Dermis blood vessel endothelial cell (primary cell): Measurements from ENCODE around the gene REV3L. TPM values are rescaled to one million over a fixed set of nuclear protein-coding genes. Genes with fewer than 3 reads are reported as not detected.
"Not testable (repeated sequence)": the region's sequence is repeated elsewhere in the genome, so short reads cannot be mapped to it uniquely, and the experiment has no call there.

Experiments used
- DNase-seq: peaks from one replicate; pipeline ENCODE4 v3.0.0; 2010
- total RNA-seq: library from RNA; depleted of rRNA; stranded (reverse); fragments of >200 nt; gene quantifications from 2 replicates; pipeline ENCODE4 v1.2.3, GENCODE V29; 2014

Gene REV3L
- total RNA-seq, 1 donor from 2014 or later: 39.5 TPM

GRCh38 chr6:111358454-111358853 lies 124.6 kb downstream of the REV3L start:
- DNase-seq: no peak

GRCh38 chr6:111357705-111358104 lies 125.3 kb downstream of the REV3L start:
- DNase-seq: no peak

GRCh38 chr6:111356551-111356950 lies 126.5 kb downstream of the REV3L start:
- no peak for DNase-seq

- DNase-seq: no peak
These were observed 128.1 kb downstream of the REV3L start for GRCh38 chr6:111354758-111355555.

GRCh38 chr6:111353912-111354462 lies 129.0 kb downstream of the REV3L start:
- DNase-seq: no peak

GRCh38 chr6:111347589-111347988 lies 135.4 kb downstream of the REV3L start:
- DNase-seq: no peak

GRCh38 chr6:111342913-111343312 lies 140.1 kb downstream of the REV3L start:
- no peak for DNase-seq

GRCh38 chr6:111339294-111339693 lies 143.7 kb downstream of the REV3L start:
- no peak for DNase-seq

GRCh38 chr6:111338843-111339242 lies 144.2 kb downstream of the REV3L start:
- no peak for DNase-seq

- DNase-seq: no peak
These were observed 145.2 kb downstream of the REV3L start for GRCh38 chr6:111337829-111338236.

GRCh38 chr6:111329882-111330633 lies 153.0 kb downstream of the REV3L start:
- DNase-seq: no peak

GRCh38 chr6:111326563-111326962 lies 156.5 kb downstream of the REV3L start:
- no peak for DNase-seq

- DNase-seq: no peak
These were observed 160.9 kb downstream of the REV3L start for GRCh38 chr6:111322145-111322544.

- DNase-seq: not testable (repeated sequence)
These were observed 175.1 kb downstream of the REV3L start for GRCh38 chr6:111307950-111308349.

GRCh38 chr6:111307275-111307858 lies 175.7 kb downstream of the REV3L start:
- no peak for DNase-seq

- no peak for DNase-seq
These were observed 176.7 kb downstream of the REV3L start for GRCh38 chr6:111306104-111306888.

- no peak for DNase-seq
These were observed 181.1 kb downstream of the REV3L start for GRCh38 chr6:111301946-111302345.

- not testable (repeated sequence) for DNase-seq
These were observed 181.8 kb downstream of the REV3L start for GRCh38 chr6:111300938-111301800.

GRCh38 chr6:111297776-111298175 lies 185.2 kb downstream of the REV3L start:
- DNase-seq: no peak

GRCh38 chr6:111294374-111294967 lies 188.5 kb downstream of the REV3L start:
- DNase-seq: no peak
